ENCODE data around the gene PHACTR4.
A peak's percentile ranks its signal among the peaks of the same experiment; 100 is the strongest.
"Not testable (repeated sequence)": the region's sequence is repeated elsewhere in the genome, so short reads cannot be mapped to it uniquely, and the experiment has no call there.

PHACTR4 gene

GRCh38 chr1:28370239-28371009 is 884 bp downstream of the PHACTR4 start:
- DNase-seq (ENCODE audit: insufficient read length, low spot score) (peak; percentile 31), FAIRE-seq (no peak)

- DNase-seq (ENCODE audit: insufficient read length, low spot score) (no peak), FAIRE-seq (no peak)
Measured at GRCh38 chr1:28371010-28371377, 1.5 kb downstream of the PHACTR4 start.

GRCh38 chr1:28373450-28373849 is 3.9 kb downstream of the PHACTR4 start:
- DNase-seq (ENCODE audit: insufficient read length, low spot score); FAIRE-seq: not testable (repeated sequence)

GRCh38 chr1:28374297-28374696 is 4.8 kb downstream of the PHACTR4 start:
- no peak for FAIRE-seq
- DNase-seq (ENCODE audit: insufficient read length, low spot score): no peak

- DNase-seq (ENCODE audit: insufficient read length, low spot score); FAIRE-seq: not testable (repeated sequence)
Measured at GRCh38 chr1:28375598-28375997, 6.1 kb downstream of the PHACTR4 start.

GRCh38 chr1:28376195-28376594 is 6.7 kb downstream of the PHACTR4 start:
- not testable (repeated sequence) for FAIRE-seq; DNase-seq (ENCODE audit: insufficient read length, low spot score)

GRCh38 chr1:28378906-28379305 is 9.4 kb downstream of the PHACTR4 start:
- DNase-seq (ENCODE audit: insufficient read length, low spot score) (no peak), FAIRE-seq (no peak)

- DNase-seq (ENCODE audit: insufficient read length, low spot score) (no peak), FAIRE-seq (no peak)
Measured at GRCh38 chr1:28380394-28380793, 10.9 kb downstream of the PHACTR4 start.

- not testable (repeated sequence) for FAIRE-seq; DNase-seq (ENCODE audit: insufficient read length, low spot score)
Measured at GRCh38 chr1:28383785-28384184, 14.2 kb downstream of the PHACTR4 start.

GRCh38 chr1:28392027-28392652 is 22.6 kb downstream of the PHACTR4 start:
- FAIRE-seq (peak; percentile 46), DNase-seq (ENCODE audit: insufficient read length, low spot score) (peak; percentile 64)

- DNase-seq (ENCODE audit: insufficient read length, low spot score): no peak
- FAIRE-seq: no peak
Measured at GRCh38 chr1:28394136-28394535, 24.6 kb downstream of the PHACTR4 start.

GRCh38 chr1:28395181-28395580 is 25.6 kb downstream of the PHACTR4 start:
- no peak for FAIRE-seq
- DNase-seq (ENCODE audit: insufficient read length, low spot score): no peak

- FAIRE-seq (no peak), DNase-seq (ENCODE audit: insufficient read length, low spot score) (no peak)
Measured at GRCh38 chr1:28401760-28402159, 32.2 kb downstream of the PHACTR4 start.

- no peak for DNase-seq (ENCODE audit: insufficient read length, low spot score)
- no peak for FAIRE-seq
Measured at GRCh38 chr1:28409090-28409489, 39.5 kb downstream of the PHACTR4 start.

- no peak for DNase-seq (ENCODE audit: insufficient read length, low spot score)
Measured at GRCh38 chr1:28411656-28412055, 42.1 kb downstream of the PHACTR4 start.

GRCh38 chr1:28412731-28413130 is 43.2 kb downstream of the PHACTR4 start:
- FAIRE-seq (no peak), DNase-seq (ENCODE audit: insufficient read length, low spot score) (no peak)

More at GRCh38 chr1:28411656-28412055, 42.1 kb downstream of the PHACTR4 start:
- FAIRE-seq: no peak

GRCh38 chr1:28416509-28417194 is 47.1 kb downstream of the PHACTR4 start:
- no peak for FAIRE-seq
- peak; percentile 26 for DNase-seq (ENCODE audit: insufficient read length, low spot score)

- FAIRE-seq (peak; percentile 87), DNase-seq (ENCODE audit: insufficient read length, low spot score) (peak; percentile 36)
Measured at GRCh38 chr1:28417441-28417922, 47.9 kb downstream of the PHACTR4 start.

GRCh38 chr1:28417926-28418637 is 48.5 kb downstream of the PHACTR4 start:
- no peak for FAIRE-seq
- no peak for DNase-seq (ENCODE audit: insufficient read length, low spot score)

- FAIRE-seq (no peak), DNase-seq (ENCODE audit: insufficient read length, low spot score) (no peak)
Measured at GRCh38 chr1:28421744-28422143, 52.2 kb downstream of the PHACTR4 start.

GRCh38 chr1:28426831-28427230 is 57.3 kb downstream of the PHACTR4 start:
- DNase-seq (ENCODE audit: insufficient read length, low spot score) (no peak), FAIRE-seq (no peak)
